BLaER1 treated with 17β-estradiol and CSF1 and Interleukin-3, amounts not matched to agents 10 nM and 100 nM (cell line): Measurements from ENCODE around the gene OR6N1.
A peak's percentile ranks its signal among the peaks of the same experiment; 100 is the strongest.

ENCODE experiments used
- H3K27ac ChIP-seq, 11 experiments: shearing (Covaris generic); formaldehyde crosslinking; 2 replicates each; pipeline ENCODE4 v1.8.1; 2022
- H3K27me3 ChIP-seq, 11 experiments: shearing (Covaris generic); formaldehyde crosslinking; 2 replicates each; pipeline ENCODE4 v1.8.1; 2022
- H3K36me3 ChIP-seq, 11 experiments: shearing (Covaris generic); formaldehyde crosslinking; 2 replicates each; pipeline ENCODE4 v1.8.1; 2022
- H3K4me1 ChIP-seq, 10 experiments: shearing (Covaris generic); formaldehyde crosslinking; 2 replicates each; pipeline ENCODE4 v1.8.1; 2022
- H3K4me2 ChIP-seq, 11 experiments: shearing (Covaris generic); formaldehyde crosslinking; 2 replicates each; pipeline ENCODE4 v1.8.1; 2022
- H3K4me3 ChIP-seq, 10 experiments: shearing (Covaris generic); formaldehyde crosslinking; 2 replicates each; pipeline ENCODE4 v1.8.1; 2022
- H3K9ac ChIP-seq, 11 experiments: shearing (Covaris generic); formaldehyde crosslinking; 2 replicates each; pipeline ENCODE4 v1.8.1; 2022
- H3K9me3 ChIP-seq, 11 experiments: shearing (Covaris generic); formaldehyde crosslinking; replicated peaks in 1 of 11; 2 replicates each; pipeline ENCODE4 v1.8.1; 2022
- H4K20me1 ChIP-seq, 11 experiments: shearing (Covaris generic); formaldehyde crosslinking; 2 replicates each; pipeline ENCODE4 v1.8.1; 2022
- Cebpa-rat ChIP-seq, 11 experiments: shearing (Covaris generic); IDR thresholded peaks; 2 replicates each; pipeline ENCODE4 v1.8.1; 2022

The OR6N1 gene

DNA sequence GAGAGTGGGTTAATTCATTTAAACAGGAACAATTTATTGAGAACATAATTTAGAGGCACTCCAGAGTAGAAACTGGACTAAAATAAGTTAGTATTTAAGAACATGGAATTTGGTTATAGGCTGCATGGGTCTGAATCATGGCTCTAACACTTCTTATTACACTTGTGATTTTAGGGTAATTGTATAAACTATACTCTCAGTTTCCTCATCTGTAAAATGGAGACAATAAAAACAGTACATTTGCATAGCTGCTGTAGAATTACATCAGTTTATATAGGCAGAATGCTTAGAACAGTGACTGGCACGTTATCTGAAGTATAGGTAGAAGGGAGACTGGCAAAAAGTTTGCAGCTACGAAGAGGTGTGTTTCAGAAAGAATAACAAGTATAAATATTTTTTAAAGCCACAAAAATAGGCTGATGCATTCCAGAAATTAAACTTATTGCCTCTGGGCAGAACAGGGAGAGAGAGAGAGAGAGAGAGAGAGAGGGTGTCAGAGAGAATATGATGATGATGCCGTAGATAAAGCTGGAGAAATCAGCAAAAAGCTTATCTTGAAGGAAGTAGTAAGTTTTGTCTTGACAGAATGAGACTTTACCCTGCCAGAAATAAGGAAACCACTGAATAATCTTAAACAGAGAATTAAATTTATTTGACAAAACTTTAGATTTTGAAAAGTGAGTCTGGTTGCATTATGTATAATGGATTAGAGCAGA is 43.3 kb downstream of the OR6N1 start:
- no peaks in the 10 kb centered on the region for H4K20me1 ChIP-seq
- no peaks in the 10 kb centered on the region for H3K36me3 ChIP-seq
- H3K4me2 ChIP-seq = peak overlapping the region in 2 of 11 experiments; percentile 65 to 70; a peak in 5 of 22 replicates
- no peaks in the 10 kb centered on the region for H3K27me3 ChIP-seq
- H3K4me3 ChIP-seq = no peak overlapping the region
- H3K4me1 ChIP-seq = peaks cover 0 to 28% (median 0%) of the 10 kb centered on the region in 10 experiments; a peak in 7 of 20 replicates
- H3K27ac ChIP-seq = no peak overlapping the region
- no peak for TF ChIP-seq Cebpa-rat (IDR thresholded peaks at IDR 0.05)
- no peaks in the 10 kb centered on the region for H3K9me3 ChIP-seq
- H3K9ac ChIP-seq = no peak overlapping the region

DNA sequence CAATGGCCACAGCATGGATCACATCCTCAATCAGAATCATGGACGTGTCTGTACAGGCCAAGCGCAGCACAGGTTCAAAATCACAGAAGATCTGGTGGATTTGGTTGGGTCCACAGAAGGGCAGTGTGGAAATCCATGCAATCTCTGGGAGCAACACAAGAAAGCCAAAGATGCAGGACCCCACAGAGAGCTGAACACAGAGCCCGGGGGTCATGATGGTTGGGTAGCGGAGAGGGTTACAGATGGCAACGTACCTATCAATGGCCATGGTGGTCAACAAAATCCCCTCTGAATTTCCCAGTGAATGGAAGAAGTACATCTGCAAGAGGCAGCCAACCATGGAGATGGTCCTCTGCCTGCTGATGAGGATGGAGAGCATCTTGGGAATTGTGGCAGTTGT is 47.6 kb downstream of the OR6N1 start:
- Histone ChIP-seq H3K27ac (no peak overlapping the region), H4K20me1 (no peaks in the 10 kb centered on the region), H3K36me3 (no peaks in the 10 kb centered on the region), H3K9ac (no peak overlapping the region), H3K9me3 (no peaks in the 10 kb centered on the region), H3K4me2 (no peak overlapping the region), H3K4me3 (no peak overlapping the region), H3K27me3 (no peaks in the 10 kb centered on the region), H3K4me1 (peaks cover 0 to 13% (median 0%) of the 10 kb centered on the region in 10 experiments; a peak in 7 of 20 replicates)
- no peak for TF ChIP-seq Cebpa-rat (IDR thresholded peaks at IDR 0.05)

DNA sequence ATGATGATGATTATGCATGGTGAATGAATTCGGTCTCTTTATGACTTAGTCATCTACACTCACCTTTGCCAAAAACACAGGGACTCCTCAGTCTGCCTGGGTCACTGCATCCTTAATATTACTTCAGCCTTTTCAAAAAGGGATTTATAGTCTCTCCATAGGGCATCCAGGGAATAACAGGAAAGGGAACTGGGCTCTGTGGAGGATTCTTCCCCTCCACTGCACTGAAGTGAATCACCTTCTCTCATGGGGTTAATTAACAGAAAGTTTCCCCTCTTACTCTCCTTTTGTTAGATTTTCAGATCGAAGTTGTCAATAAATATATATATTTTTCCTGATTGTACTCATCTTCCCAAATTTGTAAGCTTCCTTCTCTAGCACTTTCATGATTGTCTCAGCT is 51.4 kb downstream of the OR6N1 start, which contains the start of gene OR6K3:
TSS of gene OR6K3 (minus strand) at position 101 of the 400 bp plus-strand sequence. CDS start 2,605 bp downstream, outside the sequence.
- Histone ChIP-seq H3K27ac (no peak within 1 kb of the TSS), H3K9ac (no peak within 1 kb of the TSS), H3K4me2 (no peak within 1 kb of the TSS), H3K36me3 (no peaks in the 10 kb centered on the region), H3K9me3 (no peaks in the 10 kb centered on the region), H3K27me3 (no peaks in the 10 kb centered on the region), H3K4me3 (no peak within 1 kb of the TSS), H4K20me1 (no peaks in the 10 kb centered on the region), H3K4me1 (no peaks in the 10 kb centered on the region)
- no peak for TF ChIP-seq Cebpa-rat (IDR thresholded peaks at IDR 0.05)

DNA sequence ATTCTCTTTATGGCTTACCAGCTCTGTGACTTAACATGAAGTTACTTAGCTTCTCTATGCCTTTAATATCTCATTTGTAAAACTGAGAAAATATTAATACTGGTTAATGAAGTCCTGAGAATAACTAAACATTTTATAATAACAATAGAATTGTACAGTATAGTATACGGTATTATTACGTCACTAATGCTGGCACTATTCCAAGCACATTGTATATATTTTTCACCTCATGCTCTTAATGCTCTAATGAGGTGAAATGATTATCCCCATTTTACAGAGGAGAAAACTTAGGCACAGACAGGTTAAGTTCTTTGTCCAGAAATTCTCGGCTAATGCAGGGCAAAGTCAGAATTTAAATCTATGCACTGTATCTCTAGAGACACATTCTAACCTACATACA is 52.3 kb downstream of the OR6N1 start:
- Histone ChIP-seq H3K27ac (no peak overlapping the region), H4K20me1 (no peaks in the 10 kb centered on the region), H3K9ac (no peak overlapping the region), H3K36me3 (no peaks in the 10 kb centered on the region), H3K4me3 (no peak overlapping the region), H3K4me2 (no peak overlapping the region), H3K4me1 (no peaks in the 10 kb centered on the region), H3K9me3 (no peaks in the 10 kb centered on the region), H3K27me3 (no peaks in the 10 kb centered on the region)
- no peak for TF ChIP-seq Cebpa-rat (IDR thresholded peaks at IDR 0.05)

DNA sequence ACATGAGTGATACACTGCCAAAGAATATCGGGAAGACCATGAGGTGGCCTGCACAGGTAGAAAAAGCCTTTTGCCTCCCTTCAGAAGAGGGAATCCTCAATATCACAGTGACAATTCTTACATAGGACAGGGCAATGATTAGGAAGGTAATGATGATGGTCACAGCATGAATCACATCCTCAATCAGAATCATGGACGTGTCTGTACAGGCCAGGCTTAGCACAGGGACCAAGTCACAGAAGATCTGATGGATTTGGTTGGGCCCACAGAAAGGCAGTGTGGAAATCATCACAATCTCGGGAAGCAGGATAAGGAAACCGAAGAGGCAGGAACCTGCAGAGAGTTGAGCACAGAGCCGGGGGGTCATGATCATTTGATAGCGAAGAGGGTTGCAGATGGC is 54.7 kb downstream of the OR6N1 start:
- no peaks in the 10 kb centered on the region for H4K20me1 ChIP-seq
- no peak overlapping the region for H3K27ac ChIP-seq
- H3K4me1 ChIP-seq = no peaks in the 10 kb centered on the region
- no peak for TF ChIP-seq Cebpa-rat (IDR thresholded peaks at IDR 0.05)
- no peak overlapping the region for H3K4me3 ChIP-seq
- no peak overlapping the region for H3K4me2 ChIP-seq
- H3K9me3 ChIP-seq = no peaks in the 10 kb centered on the region
- H3K9ac ChIP-seq = no peak overlapping the region
- no peaks in the 10 kb centered on the region for H3K36me3 ChIP-seq
- no peaks in the 10 kb centered on the region for H3K27me3 ChIP-seq

DNA sequence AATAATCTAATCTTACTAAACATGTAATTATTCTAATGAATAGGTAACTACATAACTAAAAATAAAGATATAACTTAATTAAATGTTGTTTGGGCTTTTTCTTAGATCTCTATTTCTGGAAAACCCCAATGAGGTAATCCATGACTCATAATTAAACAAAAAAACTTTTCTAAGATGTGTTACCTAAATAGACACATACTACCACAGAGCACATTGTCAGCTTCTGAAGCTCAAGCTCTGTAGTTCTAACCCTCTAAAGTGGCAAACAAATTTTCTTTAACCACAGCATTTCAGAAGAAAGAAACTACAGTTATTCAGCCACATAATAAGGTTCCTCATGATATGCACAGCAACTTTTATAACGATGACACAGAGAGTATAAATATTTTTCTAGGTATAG is 55.7 kb downstream of the OR6N1 start:
- no peaks in the 10 kb centered on the region for H3K9me3 ChIP-seq
- no peak overlapping the region for H3K9ac ChIP-seq
- no peaks in the 10 kb centered on the region for H4K20me1 ChIP-seq
- no peak overlapping the region for H3K4me3 ChIP-seq
- H3K4me2 ChIP-seq = no peak overlapping the region
- H3K4me1 ChIP-seq = no peaks in the 10 kb centered on the region
- H3K27me3 ChIP-seq = no peaks in the 10 kb centered on the region
- no peaks in the 10 kb centered on the region for H3K36me3 ChIP-seq
- TF ChIP-seq Cebpa-rat (IDR thresholded peaks at IDR 0.05) = no peak
- no peak overlapping the region for H3K27ac ChIP-seq

DNA sequence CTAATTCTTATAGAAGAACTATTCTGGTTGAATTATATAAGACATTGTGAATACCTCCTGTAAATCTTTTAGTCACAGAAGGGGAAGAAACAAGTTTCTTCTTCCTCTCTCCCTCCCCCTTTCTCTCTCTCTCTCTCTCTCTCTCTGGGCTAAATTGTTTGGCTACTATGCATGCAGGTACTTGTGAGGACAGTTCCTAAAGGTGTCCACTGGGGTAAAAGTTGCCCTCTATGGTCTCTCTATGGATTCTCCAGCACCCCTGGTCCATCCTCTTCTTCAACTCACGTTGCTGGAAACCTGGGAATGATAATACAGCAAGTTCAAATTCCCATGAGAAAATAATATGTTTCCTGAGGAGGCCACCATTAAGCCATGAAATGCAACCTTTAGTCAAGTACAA is 57.2 kb downstream of the OR6N1 start:
- TF ChIP-seq Cebpa-rat (IDR thresholded peaks at IDR 0.05) = no peak
- Histone ChIP-seq H3K9me3 (no peaks in the 10 kb centered on the region), H3K27ac (no peak overlapping the region), H3K9ac (no peak overlapping the region), H3K4me2 (no peak overlapping the region), H3K36me3 (no peaks in the 10 kb centered on the region), H3K27me3 (no peaks in the 10 kb centered on the region), H4K20me1 (no peaks in the 10 kb centered on the region), H3K4me3 (no peak overlapping the region), H3K4me1 (no peaks in the 10 kb centered on the region)
